Measurements from ENCODE around the gene MAML1.

Gene MAML1

GRCh38 chr5:179806250-179807048, 73.8 kb downstream of the MAML1 start, which contains the start of gene MGAT4B:
TSS of gene MGAT4B (minus strand) at chr5:179806866. CDS start at chr5:179806583, 283 bp downstream.
- DNase-seq = peak in 11 of 14 donors; percentile 28 to 83 (median 57)

DNA sequence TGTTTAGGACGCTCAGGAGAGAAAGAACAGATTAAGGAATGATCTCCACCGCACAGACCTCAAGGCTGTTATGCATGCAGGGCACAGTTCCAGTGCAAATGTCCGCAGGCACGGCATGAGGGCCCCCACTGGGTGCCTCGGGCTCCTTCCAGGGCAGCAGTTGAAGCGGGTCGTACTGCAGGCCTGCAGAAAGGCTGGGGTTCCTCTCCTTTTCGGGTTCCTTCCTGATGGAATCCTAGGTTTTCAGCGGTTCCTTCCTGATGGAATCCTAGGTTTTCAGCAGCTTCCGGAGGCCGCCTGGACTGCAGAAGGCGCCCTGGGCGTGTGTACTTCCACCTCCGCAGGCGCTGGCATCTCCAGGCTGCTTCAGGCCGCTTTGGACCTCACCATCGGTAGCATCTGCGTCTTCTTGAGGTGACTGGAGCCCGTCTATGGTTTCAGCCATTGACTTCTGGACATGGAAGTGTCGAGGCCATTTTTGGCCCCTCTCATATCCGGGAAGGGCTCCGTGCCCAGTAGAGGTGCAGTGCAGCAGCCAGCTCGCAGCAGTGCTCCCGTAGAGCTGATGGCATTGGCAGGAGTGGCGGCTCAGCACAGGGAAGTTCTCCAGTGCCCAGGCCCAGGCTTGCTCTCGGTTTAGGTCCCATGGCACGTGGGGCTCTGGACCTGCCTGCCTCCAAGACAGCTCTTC, 79.7 kb downstream of the MAML1 start:
- DNase-seq = peak in 1 of 14 donors; percentile 97

- DNase-seq = no peak
Observed at GRCh38 chr5:179812997-179813607, 80.5 kb downstream of the MAML1 start.

DNA sequence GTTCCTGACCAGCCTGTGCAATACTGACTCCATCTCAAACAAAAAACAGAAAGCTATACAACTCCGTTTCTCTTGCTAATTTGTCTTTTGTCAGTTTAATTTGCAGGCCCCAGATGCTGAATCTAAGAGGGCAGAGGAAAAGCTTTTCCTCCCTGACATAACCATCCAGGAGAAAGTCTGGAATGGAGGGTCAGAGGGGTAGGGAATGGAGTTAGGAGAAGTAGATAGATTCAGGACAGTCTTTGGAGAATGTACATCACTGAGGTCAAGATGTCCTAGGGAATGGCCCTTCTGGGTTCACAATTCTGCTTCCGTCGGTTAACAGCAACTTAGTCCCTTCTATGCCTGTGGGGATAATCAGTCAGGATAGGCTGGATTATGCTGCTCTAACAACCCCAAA, 81.5 kb downstream of the MAML1 start:
- no peak for DNase-seq

DNA sequence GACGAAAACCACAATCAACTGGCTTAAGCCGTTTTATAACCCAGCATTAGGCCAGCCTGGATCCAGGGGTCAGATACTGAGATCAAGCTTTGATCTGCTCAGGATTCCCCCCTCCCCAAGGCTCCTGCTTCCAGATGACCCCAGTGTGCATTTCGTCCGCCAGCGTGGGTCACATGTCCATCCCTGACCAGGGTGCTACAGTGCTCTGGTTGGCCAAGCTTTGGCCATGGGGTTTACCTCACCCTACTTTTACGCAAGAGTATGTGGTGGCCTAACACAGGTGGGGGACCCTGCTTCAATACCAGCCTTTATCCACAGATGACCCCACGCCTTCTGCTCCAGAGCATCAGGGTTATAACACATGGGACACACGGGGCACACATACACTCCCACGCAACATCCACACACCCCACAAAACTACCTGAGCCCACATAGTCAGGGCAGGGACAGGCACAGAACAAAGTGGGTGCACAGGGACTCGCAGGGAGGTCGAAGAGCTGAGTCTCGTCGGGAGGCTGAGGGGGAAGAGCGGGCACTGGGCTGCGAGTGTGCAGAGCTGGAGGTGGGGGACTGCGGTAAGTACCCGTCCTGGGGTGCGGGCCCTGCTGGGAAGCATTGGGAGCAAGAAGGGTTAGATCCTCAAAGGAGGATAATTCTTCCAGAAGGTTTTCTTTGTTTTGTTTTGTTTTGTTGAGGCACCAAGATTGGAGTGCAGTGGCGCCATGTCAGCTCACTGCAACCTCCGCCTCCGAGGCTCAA, 83.0 kb downstream of the MAML1 start:
- DNase-seq = no peak

- no peak for DNase-seq
Observed at GRCh38 chr5:179816401-179816795, 83.8 kb downstream of the MAML1 start.

- peak in 3 of 14 donors; percentile 21 to 47 (median 34) for DNase-seq
Observed at GRCh38 chr5:179816796-179817469, 84.3 kb downstream of the MAML1 start.

GRCh38 chr5:179817470-179817840, 84.8 kb downstream of the MAML1 start:
- DNase-seq = no peak

GRCh38 chr5:179817890-179818745, 85.5 kb downstream of the MAML1 start:
- DNase-seq = peak in 1 of 14 donors; percentile 63

DNA sequence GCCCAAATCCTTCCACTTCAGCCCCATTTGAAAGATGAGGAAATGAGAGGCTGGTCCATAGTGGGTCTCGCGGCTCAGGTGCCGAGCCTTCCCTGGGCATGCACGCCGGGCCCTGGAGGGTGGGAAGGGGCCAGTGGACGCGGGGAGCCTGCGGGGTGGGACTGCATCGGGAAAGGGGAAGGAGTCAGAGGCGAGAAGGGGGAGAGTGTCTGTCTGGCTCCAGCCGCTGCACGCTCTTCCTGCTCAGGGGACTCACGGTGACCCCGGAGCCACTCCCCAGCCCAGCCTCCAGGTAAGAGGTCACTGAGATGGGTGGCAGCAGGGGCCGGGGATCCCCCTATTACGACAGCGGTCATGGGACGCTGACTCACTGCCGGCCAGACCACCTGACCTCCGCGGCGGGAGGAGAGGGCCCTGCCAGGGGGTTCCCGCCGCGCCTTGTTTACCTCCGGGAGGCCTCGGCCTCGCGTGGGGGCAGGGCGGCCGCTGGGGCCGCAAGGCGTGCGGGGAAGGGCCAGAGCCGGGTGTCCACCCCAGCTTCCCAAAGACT, 86.2 kb downstream of the MAML1 start:
- peak; percentile 19 to 95 (median 92) for DNase-seq

DNA sequence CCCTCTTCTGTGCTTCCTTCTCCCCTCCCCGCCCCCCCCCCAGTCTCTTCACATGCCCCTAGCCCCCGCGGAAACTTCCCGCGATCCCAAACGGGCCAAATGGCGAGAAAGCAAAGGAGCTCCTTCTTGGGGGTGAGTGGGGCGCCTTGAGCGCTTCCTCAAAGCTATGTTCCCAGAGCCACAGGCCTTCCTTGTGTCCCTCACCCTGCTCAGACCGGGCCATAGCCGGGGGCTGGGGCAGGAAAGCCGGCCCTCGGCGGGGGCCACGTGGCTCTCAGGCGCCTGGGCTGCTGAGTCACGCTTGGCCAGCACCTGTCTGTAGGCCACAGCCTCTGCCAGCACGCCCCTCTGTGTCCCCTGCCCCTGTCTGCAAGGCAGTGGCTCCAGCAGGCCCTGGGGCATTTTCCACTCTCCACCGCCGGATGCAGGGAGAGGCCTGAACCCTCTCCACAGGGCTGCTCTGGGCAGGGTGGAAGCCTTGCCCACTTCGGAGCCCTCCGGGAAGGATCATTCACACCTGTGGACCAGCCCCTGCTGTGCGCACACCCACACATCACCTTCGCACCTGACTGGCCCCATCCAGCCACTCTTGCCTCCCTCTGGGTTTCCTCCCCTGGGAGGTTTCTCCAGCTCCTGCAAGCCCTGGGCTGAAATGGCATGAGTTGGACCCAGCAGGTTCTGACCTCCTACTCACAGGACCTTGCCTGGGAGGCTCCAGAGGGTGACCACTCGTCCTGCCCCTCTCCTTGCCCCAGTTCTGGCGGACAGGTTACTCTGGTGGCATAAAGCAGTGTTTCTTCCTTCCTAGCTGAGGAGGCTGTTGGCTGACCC, 86.9 kb downstream of the MAML1 start:
- peak in 12 of 14 donors; percentile 56 to 87 (median 77) for DNase-seq

DNA sequence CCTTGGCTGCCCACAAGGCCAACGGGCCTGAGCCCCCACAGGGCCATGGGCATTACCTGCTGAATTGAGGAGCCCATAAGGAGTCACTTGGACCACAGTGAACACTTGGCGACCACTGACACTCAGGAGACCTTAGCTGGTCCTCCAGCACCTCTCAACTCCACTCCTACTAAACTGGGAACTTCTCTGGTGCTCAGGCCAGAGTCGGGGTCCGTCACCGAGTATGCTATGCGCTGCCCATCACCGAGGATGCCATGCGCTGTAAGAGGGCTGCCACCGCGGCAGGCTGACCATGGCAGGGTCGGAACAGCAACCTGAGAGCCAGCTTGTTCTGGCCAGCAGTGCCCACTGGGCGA, 87.5 kb downstream of the MAML1 start:
- DNase-seq = peak in 2 of 14 donors; percentile 63 to 66

DNA sequence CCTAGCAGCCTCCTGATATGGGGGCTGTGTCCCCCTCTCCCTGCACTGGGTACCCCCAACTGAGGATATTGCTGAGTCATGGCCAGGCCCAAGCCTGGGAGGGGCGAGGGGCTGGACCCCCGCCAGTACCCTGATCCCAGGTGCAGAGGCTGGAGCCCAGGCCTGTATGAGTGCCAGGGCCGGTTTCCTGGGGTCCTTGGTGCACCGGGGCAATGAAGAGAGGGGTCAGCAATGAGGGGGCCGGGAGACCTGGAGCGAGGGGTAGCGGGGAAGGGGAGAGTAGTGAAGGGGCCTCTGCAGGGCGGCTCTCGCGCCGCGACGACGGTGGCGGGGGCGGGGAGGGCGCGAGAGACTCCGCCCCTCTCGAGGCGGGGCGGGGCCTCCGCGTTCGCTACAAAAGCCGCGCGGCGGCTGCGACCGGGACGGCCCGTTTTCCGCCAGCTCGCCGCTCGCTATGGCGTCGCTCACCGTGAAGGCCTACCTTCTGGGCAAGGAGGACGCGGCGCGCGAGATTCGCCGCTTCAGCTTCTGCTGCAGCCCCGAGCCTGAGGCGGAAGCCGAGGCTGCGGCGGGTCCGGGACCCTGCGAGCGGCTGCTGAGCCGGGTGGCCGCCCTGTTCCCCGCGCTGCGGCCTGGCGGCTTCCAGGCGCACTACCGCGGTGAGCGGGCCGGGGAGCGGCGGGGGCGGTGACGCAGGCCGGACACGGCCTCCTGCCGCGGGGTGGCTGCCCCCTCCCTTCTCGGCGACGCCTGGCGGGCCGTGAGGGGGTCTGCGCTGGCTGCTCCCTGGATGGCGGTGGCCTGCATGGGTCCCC, 88.1 kb downstream of the MAML1 start, which contains the start of gene SQSTM1:
Gene SQSTM1 (plus strand): TSS at position 423 of the 815 bp plus-strand sequence. CDS start 32 bp downstream, at position 455.
- DNase-seq = peak; percentile 19 to 91 (median 80)

GRCh38 chr5:179821298-179822058, 88.9 kb downstream of the MAML1 start:
- peak; percentile 26 to 87 (median 80) for DNase-seq

- DNase-seq = no peak
Observed at GRCh38 chr5:179822059-179822432, 89.4 kb downstream of the MAML1 start.

GRCh38 chr5:179822444-179822990, 89.9 kb downstream of the MAML1 start:
- no peak for DNase-seq

DNA sequence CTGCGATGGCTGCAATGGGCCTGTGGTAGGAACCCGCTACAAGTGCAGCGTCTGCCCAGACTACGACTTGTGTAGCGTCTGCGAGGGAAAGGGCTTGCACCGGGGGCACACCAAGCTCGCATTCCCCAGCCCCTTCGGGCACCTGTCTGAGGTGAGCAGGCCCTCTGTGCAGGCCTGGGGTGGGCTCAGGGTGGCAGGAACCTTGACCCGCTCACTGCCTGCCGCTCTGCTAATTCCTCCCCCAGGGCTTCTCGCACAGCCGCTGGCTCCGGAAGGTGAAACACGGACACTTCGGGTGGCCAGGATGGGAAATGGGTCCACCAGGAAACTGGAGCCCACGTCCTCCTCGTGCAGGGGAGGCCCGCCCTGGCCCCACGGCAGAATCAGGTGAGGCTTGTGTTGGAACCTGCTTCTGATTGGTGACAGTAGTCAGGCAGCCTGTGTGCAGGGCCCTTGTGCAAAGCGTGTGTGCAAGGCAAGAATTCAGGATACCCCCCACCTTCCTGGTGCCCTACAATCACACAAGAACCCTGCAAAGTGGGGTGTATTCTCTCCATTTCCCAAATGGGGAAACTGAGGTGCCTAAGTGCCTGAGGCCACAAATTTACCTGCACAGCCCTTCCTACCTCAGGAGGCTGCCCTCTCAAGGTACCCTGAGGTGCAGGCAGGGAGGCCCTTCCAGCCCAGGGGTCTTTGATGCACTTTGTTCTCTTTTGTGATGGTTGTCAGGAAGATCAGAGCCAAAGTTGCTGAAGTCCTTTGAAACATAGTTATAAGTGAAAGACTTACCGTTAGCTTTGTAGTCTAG, 91.5 kb downstream of the MAML1 start:
- DNase-seq = no peak
